Chondrocyte (in vitro differentiated cells): ENCODE measurements around the gene DBX2. TPM values are rescaled to one million over a fixed set of nuclear protein-coding genes. Genes with fewer than 3 reads are reported as not detected.

Source experiments
- DNase-seq: peaks from one replicate; pipeline ENCODE4 v3.0.0; 2021; ENCODE audit warnings: mixed read lengths, low spot score
- H3K27ac Mint-ChIP-seq: one replicate; pipeline ENCODE4 v1.8.0; 2021; ENCODE audit warnings: mild to moderate bottlenecking, moderate library complexity, mixed read lengths; ENCODE audit not compliant: unreplicated experiment
- H3K27me3 Mint-ChIP-seq: 2 replicates; pipeline ENCODE4 v1.8.0; 2021; ENCODE audit warnings: low read depth, mixed read lengths
- H3K36me3 Mint-ChIP-seq: 2 replicates; pipeline ENCODE4 v1.8.0; 2021; ENCODE audit warnings: low read depth, mixed read lengths
- H3K4me1 Mint-ChIP-seq: 2 replicates; pipeline ENCODE4 v1.8.0; 2021; ENCODE audit warnings: low read depth, mild to moderate bottlenecking, mixed read lengths
- H3K4me3 Mint-ChIP-seq: one replicate; pipeline ENCODE4 v1.8.0; 2021; ENCODE audit warnings: mild to moderate bottlenecking, moderate library complexity, mixed read lengths; ENCODE audit not compliant: unreplicated experiment
- H3K9me3 Mint-ChIP-seq: 2 replicates; pipeline ENCODE4 v1.8.0; 2021; ENCODE audit warnings: low read depth, mixed read lengths
- total RNA-seq: library from RNA; stranded (reverse); gene quantifications from 3 replicates; pipeline ENCODE4 v1.2.1, GENCODE V29; 2021
- TF ChIP-seq, protein P1 (sequence below): fragments of 200-600 bp; sonication (generic); IDR thresholded peaks from 2 replicates; pipeline ENCODE4 v1.5.0; 2021; ENCODE audit warnings: antibody characterized with exemption, mild to moderate bottlenecking, moderate library complexity

DBX2 gene
- total RNA-seq, 1 donor from 2014 or later, result not detected

- Mint-ChIP-seq H3K9me3 (peaks cover 12% of the 10 kb centered on the region), H3K4me1 (no peaks in the 10 kb centered on the region)
These were observed 14.3 kb upstream of the DBX2 start for GRCh38 chr12:45065125-45065626.

DNA sequence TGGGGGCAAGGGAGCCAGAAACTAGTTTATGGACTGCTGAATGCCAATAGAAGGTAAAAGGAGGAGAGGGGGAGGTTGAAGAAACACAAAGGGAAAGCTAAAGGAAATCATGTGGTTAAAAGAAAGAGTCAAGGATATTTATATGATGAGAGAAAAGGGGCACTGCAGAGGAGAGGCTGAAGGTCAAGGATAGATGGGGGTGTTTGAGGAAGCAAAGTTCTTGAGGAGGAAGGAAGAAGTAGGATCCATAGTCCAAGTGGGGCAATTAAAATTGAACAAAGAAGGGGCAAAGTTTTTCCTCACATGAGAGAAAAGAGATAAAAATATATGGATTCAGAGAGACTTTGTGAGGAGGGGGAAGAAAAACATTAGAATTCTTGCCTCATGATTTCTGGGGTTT lies 10.1 kb upstream of the DBX2 start:
- Mint-ChIP-seq H3K4me3 (no peak overlapping the region), H3K9me3 (peaks cover 5% of the 10 kb centered on the region), H3K27me3 (peaks cover 24% of the 10 kb centered on the region), H3K4me1 (no peaks in the 10 kb centered on the region), H3K27ac (no peak overlapping the region), H3K36me3 (no peaks in the 10 kb centered on the region)
- no peak for DNase-seq
- TF ChIP-seq, protein P1, sequence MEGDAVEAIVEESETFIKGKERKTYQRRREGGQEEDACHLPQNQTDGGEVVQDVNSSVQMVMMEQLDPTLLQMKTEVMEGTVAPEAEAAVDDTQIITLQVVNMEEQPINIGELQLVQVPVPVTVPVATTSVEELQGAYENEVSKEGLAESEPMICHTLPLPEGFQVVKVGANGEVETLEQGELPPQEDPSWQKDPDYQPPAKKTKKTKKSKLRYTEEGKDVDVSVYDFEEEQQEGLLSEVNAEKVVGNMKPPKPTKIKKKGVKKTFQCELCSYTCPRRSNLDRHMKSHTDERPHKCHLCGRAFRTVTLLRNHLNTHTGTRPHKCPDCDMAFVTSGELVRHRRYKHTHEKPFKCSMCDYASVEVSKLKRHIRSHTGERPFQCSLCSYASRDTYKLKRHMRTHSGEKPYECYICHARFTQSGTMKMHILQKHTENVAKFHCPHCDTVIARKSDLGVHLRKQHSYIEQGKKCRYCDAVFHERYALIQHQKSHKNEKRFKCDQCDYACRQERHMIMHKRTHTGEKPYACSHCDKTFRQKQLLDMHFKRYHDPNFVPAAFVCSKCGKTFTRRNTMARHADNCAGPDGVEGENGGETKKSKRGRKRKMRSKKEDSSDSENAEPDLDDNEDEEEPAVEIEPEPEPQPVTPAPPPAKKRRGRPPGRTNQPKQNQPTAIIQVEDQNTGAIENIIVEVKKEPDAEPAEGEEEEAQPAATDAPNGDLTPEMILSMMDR, result no peak

More at GRCh38 chr12:45065125-45065626, 14.3 kb upstream of the DBX2 start:
- DNase-seq, result no peak
- TF ChIP-seq, protein P1, result no peak
- peaks cover 18% of the 10 kb centered on the region for H3K27me3 Mint-ChIP-seq
- no peaks in the 10 kb centered on the region for H3K36me3 Mint-ChIP-seq
- no peak overlapping the region for H3K4me3 Mint-ChIP-seq
- no peak overlapping the region for H3K27ac Mint-ChIP-seq

GRCh38 chr12:45051572-45052125 lies 750 bp upstream of the DBX2 start:
- no peaks in the 10 kb centered on the region for H3K9me3 Mint-ChIP-seq
- H3K4me1 Mint-ChIP-seq, result peaks cover 7% of the 10 kb centered on the region
- DNase-seq, result no peak
- H3K4me3 Mint-ChIP-seq, result peak overlapping the region; percentile 44
- H3K36me3 Mint-ChIP-seq, result no peaks in the 10 kb centered on the region
- H3K27ac Mint-ChIP-seq, result no peak overlapping the region
- H3K27me3 Mint-ChIP-seq, result peaks cover 69% of the 10 kb centered on the region
- TF ChIP-seq, protein P1, result no peak

DNA sequence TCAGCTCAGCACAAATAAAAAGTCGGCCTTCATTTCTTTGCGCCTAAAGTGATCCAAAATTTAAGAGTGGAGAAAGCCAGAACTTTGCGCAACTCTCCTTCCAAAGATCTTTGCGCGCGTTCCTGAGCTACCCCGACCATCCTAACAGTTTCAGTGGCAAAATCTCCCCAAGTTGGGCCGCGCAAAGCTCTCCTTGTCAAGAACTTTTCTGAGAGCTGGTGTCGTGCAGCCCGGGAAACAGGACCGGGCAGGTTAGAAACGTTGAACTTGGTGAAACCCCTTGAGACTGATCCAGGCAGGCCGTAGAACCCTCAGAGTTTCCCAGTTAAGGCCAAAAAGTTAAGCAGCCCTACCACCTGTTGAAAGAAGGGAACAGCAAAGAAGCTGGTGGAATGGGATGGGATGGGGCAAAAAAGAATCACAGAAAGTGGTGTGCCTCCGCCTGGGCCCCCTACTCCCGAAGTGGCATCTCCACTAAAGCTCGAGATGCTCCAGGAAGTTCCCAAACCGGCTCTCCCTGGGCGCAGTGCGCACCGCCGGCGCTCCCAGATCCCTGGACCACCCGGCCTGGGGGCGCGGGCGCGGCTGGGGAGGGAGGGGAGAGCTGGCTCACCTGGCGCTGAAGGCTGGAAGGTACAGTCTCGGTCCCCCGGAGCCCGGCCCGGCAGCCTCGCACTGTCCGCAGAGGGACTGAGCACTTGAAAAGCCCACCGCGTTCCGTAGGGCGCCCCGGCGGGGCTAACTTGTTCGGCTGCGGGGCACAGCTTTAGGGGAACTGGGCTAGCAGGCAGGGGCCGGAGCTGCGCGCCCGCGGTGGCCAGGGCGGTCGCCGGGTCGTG lies 768 bp downstream of the DBX2 start:
- TF ChIP-seq, protein P1, result no peak
- Mint-ChIP-seq H3K36me3 (no peaks in the 10 kb centered on the region), H3K27ac (no peak overlapping the region), H3K4me3 (no peak overlapping the region), H3K4me1 (peaks cover 7% of the 10 kb centered on the region), H3K9me3 (no peaks in the 10 kb centered on the region), H3K27me3 (peaks cover 75% of the 10 kb centered on the region)
- DNase-seq, result peak; percentile 64

DNA sequence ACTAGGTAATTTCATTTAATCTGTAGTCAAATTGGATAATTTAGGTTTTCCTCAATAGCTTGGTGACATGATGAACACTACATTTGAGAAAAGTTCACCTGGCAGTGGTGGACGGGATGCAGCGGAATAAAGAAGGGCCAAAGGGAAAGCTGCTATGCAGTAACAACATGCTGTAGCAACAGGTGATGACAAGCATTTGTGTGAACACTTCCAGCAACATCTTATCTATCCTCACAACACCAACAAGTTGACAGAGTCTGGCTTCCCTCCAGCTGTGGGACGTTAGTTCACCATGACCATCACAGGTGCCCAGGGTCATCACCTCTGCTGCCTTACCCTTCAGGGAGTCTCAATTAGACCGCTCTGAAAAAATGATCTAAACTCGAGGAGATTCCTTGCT lies 8.3 kb downstream of the DBX2 start:
- Mint-ChIP-seq H3K4me1 (no peaks in the 10 kb centered on the region), H3K27me3 (peaks cover 38% of the 10 kb centered on the region), H3K9me3 (no peaks in the 10 kb centered on the region), H3K36me3 (no peaks in the 10 kb centered on the region), H3K27ac (no peak overlapping the region), H3K4me3 (no peak overlapping the region)
- TF ChIP-seq, protein P1, result no peak
- no peak for DNase-seq
